Stimulated activated CD4-positive, alpha-beta T cell treated with anti-CD3 and anti-CD28 coated beads, Interleukin-4, amount 100 ng/mL, for 24 hours (primary cell): ENCODE data around the gene HCFC2.
"Not testable (repeated sequence)": the region's sequence is repeated elsewhere in the genome, so short reads cannot be mapped to it uniquely, and the experiment has no call there.

Experiments
- DNase-seq: peaks from one replicate; pipeline ENCODE4 v3.0.0-alpha.2; 2020

HCFC2 gene

DNA sequence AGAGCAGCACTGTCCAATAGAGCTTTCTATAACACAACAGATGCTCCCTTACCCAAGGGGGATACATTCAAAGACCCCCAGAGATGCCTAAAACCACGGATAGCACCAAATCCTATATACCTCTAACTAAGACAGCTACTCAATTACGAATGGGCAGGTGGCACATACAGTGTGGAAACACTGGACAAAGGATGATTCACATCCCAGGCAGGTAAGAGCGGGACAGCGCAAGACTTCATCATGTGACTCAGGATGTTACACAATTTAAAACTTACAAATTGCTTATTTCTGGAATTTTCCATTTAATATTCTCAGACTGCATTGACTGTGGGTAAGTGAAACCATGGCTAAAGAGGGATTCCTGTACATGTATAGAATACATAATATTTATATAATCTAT lies 5.5 kb upstream of the HCFC2 start:
- no peak for DNase-seq

DNA sequence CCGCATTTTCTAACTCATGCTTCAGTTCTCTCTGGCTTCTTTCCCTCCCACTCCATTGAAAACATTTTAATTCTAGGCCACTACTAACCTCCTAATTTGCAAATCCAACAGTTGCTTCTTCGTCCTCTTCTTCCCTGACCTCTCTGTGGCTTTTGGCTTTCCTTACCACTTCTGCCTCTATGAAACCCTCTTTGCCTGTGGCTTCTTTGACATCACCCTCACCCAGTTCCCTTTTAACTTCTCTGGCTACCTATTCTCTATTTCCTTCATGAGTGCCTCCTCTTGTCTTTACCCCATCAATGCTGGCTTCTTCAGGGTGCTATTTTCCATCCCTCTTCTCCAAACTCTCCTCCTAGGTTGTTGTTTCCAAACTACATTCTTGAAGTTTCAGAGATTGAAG lies 4.4 kb upstream of the HCFC2 start:
- no peak for DNase-seq

DNA sequence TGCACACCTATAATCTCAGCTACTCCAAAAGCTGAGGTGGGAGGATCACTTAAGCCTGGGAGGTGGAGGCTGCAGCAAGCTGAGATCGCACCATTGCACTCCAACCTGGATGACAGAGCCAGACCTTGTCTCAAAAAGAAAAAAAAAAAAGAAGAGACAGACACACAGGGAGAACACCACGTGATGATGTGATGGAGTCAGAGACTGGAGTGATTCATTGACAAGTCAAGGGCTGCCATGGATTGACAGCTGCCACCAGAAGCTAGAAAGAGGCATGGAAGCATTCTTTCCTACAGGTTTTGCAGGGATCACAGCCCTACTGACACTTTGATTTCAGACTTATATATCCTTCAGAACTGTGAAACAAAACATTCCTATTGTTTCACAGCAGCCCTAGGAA lies 3.5 kb upstream of the HCFC2 start:
- DNase-seq: no peak

DNA sequence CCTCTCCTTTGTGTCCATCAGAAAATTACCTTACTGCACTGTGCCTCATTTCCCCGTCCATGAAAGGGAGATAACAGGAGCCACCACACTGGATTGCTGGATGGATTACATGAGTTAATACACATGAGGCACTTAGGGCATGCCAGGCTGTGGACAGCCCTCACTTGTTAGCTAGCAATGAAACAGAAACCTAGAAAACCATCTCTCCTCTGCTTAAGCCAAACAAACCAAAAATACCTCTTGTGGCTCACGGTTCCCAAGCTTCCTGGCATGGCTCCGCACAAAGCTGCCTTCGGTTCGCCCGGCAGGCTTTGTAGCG lies 660 bp upstream of the HCFC2 start:
- peak; percentile 9 for DNase-seq

DNA sequence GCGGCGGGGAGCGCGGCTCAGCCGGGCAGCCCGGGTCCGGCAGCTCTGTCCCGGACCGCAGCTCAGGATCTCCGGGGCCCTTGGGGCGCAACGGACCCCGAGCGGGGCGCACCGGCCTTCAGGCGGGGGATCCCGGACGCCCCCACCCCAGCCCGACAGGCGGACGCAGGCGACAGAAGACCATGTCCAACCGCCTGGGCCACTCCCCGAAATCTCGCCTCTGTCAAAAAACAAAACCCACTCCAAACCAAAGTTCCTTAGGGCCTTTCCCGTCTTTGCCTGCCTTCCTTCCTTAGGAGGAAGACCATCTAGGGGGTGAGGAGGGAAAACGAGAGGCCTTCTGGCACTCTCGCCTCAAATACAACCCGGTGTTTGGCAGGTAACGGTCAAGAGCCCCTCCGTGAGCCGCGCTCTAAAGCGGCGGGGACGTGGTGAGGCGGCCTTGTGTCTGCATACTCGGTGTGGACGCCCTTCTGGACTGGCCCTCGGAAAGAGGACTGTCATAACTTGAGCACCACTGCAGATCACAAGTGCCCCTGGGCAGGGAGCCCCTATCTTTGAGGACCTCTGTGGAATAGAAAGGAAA lies 604 bp downstream of the HCFC2 start:
- DNase-seq: no peak

DNA sequence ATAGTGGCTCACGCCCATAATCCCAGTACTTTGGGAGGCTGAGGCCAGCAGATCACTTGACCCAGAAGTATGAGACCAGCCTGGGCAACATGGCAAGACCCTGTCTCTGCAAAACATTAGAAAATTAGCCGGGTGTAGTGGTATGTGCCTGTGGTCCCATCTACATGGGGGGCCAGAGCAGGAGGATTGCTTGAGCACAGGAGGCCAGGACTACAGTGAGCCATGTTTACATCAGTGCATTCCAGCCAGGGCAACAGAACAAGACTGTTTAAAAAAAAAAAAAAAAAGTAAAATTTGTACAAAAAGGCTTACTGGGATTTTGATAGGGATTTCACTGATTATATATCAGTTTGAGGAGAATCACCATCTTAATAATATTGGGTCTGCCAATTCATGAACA lies 7.8 kb downstream of the HCFC2 start:
- DNase-seq: no peak

DNA sequence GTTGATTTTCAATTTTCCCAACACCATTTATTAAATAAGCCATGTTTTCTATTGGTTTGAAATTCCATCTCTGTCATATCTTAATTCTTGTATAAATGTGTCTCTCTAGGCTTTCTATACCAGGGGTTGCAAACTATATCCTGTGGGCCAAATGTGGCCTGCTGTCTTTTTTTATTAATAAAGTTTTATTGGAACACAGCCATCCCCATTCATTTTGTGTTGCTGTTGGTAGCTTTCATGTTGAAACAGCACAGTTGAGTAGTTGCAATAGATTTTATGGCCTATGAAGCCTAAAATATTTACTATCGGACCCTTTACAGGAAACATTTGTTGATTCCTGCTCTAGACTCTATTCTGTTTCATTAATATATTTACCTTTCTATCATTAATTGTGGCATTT lies 9.4 kb downstream of the HCFC2 start:
- DNase-seq: no peak

DNA sequence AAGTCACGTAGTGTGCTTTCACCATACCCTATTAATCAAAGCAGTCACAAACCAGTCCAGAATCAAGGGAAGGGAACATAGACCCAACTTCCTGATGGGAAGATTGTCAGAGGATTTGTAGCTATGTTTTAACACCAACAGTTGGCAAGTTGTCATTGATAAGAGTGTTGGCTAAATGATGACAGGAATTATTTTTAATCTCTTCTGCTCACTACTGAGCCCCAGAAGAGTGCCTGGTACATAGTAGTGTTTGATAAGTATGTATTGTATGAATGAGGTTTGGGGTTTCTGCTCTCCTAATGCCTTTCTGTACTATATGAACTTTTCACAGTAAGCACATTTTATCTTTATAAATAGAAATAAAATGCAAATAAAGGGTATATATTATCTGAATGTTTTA lies 14.7 kb downstream of the HCFC2 start:
- no peak for DNase-seq

DNA sequence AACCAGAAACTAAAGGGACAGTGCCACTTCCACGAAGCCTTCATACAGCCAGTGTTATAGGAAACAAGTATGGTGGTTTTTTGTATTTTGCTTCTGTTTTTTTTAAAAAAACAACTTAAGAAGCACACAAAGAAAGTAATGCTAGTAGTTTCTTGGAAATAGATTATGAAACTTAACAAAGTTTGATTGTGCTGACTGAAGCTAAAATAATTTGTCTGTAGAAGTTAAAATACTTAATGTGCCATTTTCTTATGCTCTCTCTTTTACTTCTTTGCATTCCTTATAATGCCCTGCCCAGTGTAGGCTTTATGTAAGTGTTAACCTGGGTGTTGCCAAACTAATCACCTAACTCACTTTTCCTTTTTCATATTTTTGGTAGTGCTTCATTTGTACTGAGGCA lies 16.4 kb downstream of the HCFC2 start:
- DNase-seq: no peak

DNA sequence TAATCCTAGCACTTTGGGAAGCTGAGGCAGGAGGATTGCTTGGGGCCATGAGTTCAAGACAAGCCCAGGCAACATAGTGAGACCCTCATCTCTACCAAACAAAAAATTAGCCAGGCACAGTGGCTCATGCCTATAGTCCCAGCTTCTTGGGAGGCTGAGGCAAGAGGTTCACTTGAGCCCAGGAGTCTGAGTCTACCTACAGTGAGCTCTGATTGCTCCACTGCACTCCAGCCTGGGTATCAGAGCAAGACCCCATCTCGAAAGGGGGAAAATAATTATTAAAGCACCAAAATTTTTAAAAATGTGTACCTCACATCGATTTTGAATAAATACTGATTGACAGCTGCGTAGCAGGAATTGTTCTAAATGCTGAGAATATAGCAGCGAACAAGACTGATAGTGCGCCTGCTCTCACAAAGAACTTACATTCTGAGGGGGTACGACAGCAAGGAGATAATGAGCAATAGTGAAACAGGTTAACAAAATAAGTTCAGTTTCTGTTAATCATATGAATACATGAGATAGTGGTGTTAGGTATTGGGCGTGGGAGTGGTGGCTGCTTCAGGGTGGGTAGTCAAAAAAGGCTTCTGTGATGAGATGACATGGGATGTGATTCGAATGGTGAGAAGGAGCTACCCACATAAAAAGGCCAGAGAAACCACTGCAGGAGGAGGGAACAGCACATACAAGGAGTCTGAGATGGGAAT lies 19.6 kb downstream of the HCFC2 start:
- peak; percentile 58 for DNase-seq

DNA sequence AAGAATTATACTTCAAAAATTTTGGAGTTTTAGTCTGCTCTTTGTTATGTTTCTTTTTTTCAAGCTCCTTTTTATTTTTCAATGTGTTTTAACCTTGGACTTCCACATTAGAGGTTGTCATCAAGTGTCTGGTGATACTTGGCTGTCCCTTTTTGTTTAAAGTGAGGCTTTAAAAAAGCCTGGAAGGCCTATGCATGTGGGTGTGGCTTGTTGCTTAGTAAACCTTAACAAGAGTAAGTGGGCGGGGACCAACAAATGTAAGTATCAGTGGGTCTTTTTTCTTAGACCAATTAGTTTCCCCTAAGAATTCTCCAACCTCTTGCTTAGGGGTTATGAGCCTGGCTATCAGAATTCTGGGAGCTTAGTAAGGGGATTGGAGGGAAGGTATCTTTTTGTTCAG lies 26.4 kb downstream of the HCFC2 start:
- no peak for DNase-seq

DNA sequence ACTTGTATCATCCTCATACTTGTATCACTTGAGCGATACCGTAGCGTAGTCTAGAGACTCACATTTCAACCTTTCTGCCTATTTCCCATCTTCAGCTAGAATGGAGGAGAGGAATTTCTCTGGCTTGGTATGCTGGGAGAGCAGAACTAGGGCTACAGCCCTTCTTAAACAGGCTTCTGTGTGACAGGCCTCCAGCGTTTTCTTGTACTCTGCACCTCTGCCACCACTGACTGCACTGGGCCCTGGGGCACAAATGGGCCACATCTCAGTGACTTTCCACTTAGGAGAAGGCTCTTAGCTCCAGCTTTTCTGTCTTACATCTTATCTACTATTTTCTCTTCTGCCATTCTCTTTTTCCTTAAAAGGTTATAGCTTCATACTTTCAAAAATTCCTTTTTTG lies 26.8 kb downstream of the HCFC2 start:
- no peak for DNase-seq

DNA sequence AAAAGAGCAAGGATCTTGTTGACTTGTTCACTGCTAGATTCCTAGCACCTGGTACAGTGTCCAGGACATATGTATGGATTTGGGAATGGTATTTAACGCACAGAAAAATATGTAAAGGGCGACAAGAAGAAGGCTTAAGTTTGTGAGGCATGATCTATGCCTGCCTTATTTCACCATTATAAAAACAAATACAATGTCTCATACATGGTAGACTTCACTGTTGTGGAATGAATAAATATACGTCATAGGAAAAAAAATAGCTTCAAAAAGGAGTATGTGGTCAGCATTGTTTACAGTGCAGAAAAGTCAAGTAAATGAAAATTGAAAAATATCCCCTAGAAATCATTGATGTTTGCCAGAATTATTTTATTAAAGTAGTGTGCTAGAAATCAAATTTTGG lies 30.0 kb downstream of the HCFC2 start:
- DNase-seq: no peak

DNA sequence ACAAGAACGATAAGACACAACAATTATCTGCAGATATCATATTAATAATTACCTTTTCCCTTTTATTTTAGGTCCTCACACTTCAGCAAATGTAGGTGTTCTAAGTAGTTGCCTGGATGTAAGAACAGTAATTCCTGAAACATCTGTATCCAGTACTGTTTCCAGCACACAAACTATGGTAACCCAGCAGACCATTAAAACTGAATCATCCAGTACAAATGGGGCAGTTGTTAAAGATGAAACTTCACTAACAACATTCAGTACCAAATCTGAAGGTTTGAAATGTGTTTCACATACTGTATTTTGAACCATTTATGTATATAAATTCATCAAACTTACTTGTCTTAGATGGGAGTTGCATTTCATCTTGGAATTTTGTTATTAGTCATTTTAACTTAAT lies 31.0 kb downstream of the HCFC2 start:
- DNase-seq: no peak

DNA sequence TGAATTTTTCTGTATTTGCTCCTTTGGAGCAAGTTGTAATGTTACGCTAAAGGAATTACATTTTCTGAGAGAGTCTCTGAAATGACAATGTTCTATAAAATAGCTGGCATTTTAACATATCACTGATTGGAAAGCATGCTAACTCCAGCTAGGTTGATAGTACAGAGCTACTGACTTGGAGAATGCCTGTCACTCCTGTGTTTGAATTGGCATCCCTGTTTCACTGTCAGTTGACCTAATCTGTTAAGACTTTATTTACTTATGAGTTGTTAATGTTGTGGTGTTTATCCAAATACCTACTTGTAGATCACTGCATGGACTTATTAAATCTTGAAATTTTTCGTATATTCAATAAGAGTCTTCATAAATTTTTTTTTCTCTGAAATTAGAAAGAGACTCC lies 33.6 kb downstream of the HCFC2 start:
- no peak for DNase-seq

DNA sequence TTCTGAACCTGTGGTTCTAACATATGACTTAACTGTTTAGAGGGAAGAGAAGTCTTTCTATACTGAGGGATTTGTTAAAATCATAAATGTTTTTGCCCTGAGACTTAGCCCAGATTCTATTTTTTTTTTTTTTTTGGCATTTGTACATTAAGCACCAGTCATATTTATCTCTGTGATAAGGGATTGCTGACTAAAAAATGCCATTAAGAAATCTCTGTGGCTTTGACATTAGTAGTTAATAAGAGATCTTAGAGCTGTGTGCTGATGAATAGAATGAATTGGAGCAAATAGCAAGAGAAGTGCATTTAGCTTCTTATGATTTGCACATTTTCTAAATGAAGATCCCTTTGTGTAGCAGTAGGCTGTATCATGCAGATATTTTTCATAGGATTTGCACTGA lies 41.1 kb downstream of the HCFC2 start:
- DNase-seq: no peak

DNA sequence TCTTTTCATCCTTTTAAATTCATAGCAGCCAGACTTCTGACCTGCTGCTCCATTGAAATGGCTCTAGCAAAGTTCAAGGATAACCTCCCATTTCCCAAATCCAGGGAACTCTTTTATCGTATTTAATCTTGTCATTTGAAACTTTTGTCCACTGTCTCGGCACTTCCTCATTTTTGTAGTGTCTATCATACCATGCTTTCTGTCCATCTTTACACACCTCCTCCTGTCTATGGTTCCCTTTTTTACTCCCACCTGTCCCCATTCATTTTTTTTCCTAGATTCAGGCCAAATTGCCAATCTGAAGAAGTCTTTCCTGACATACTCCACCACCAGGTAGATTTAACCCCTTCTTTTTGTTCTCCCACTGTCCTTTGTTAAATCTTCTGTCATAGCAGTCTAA lies 42.6 kb downstream of the HCFC2 start:
- no peak for DNase-seq

DNA sequence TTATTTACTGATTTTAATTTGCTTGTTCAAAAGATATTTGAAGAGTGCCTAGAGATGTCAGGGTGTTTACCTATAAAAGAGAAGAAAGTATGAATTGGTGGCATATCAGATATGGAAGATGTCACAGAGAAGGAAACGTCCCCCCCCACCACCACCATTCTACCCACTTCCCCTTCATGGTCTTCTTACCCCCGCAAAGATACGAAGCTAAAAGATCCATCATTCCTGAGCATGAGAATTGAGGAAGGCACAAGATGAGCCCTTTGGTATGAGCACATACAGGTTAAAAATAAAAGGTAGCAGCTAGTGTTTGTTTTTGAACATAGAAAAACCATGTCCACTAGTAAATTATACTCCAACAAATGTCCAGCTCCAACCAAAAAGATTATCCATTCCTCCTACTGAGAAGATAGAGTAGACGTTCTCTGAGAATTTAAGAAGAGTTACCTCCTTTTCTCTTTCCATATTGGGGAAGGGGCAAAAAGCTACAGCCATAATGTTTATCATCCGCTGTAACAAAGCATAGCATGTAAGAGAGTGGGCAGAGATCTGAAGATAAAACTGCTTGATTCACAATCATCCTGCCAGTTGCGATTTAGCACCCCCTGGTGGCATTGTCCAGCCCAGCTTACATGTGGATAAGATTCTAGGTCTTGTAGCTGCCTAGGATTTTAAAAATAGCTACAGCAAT lies 44.6 kb downstream of the HCFC2 start:
- DNase-seq: peak; percentile 90

DNA sequence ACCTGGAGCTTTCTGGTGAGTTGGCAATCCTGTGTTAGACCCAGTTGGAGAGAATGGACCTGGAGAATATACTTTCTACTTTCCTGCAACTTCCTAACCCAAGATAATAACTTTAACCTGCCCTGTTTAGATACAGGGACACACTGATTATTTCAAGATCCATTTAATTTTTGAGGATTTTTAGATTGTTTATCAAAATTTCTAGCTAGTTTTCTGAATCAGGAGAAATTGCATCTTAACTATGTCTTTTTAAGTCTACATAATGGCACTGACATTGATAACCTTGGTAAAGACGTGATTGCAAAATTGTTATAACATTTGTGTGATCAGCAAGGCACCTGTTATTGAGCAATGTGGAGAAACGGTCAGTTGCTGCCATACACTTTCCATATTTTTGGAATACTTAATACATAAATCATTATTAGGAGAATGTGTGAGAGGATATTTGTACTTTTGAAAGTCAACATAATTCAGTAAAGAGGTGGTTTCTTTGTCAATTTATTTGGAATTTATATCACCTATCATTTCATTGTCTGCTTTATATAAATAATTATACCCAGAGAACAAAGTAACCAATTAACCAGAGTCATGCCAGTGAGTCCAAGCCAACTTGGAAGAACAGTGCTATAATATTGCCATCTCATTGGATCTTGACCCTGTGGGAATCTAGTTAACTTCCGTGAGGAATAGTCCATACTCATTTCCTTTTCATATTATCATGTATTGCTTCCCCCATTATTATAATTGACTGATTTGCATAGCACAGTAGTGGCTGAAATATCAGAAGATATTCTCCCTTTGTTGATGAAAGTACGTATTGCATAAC lies 45.3 kb downstream of the HCFC2 start:
- DNase-seq: no peak

DNA sequence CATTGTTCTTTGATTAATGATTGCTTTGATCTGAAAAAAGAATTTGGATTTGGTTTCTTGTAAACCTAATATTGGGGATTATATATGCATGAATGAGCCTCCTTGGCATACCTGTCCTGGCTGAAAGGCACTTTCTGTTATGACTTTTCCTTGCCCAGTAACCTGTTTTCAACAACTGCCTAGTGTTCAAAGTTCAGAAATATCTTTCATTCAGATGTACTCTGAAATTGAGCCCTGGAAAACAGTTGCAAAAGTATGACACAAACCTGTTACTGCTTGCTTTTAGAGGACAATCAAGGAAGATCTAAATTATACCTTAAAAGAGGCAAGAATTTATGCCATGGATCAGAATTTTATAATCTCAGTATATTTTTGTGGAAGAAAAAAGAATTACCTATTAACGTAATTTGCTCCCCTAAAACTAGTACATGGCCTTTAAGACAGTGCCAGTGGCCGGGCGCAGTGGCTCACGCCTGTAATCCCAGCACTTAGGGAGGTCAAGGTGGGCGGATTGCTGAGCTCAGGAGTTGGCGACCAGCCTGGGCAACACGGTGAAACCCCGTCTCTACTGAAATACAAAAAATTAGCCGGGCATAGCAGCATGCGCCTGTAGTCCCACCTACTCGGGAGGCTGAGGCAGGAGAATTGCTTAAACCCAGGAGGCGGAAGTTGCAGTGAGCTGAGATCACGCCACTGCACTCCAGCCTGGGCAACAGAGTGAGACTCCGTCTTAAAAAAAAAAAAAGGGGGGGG lies 50.7 kb downstream of the HCFC2 start:
- not testable (repeated sequence) for DNase-seq

DNA sequence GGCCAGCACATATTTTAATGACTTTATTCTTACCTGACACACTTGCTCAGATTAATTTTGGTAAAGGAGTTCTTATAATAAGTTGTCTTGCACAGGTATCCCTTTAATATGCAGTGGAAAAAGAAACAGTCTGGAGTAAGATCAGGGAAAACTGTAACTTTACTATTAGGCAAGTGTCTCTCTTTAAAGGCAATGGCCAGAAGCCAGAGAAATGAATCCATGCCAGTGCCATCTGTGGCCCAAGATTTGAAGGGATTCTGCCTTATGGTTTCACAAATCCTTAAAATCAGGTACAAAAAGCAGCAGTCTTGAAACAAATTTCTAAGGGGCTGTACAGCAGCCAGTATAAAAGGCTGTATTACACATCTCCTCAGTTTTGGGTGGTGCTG lies 51.2 kb downstream of the HCFC2 start:
- DNase-seq: no peak

DNA sequence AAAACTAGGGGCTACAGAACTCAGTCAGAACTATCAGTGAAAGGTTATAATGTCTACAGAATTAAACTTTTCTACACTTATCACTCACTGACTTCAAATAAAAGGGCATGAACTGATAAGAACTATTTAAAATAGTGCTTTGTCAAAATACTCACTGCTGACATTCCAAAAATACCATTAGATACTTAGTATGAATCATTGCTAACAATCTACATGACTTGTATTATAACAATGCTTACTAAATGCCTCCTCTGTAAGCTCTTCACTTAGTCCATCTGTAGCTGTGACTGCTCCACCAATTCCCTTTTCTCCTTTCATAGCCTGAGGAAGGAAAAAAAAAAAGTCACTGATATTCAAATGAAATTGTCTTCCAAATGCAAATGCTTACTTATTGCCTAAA lies 56.7 kb downstream of the HCFC2 start:
- no peak for DNase-seq

DNA sequence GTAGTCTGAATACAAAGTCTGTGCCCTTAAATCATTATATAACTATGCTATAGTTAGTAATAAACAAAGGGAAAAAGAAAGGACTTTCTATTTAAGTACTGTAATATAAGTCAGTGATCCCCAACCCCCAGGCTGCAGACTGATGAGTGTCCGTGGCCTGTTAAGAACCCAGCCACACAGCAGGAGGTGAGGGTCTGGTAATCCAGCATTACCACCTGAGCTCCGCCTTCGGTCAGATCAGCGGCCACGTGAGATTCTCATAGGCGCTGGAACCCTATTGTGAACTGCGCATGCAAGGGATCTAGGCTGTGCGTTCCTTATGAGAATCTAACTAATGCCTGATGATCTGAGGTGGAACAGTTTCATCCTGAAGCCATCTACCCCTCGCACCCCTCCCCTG lies 58.0 kb downstream of the HCFC2 start:
- no peak for DNase-seq
